Measurements from ENCODE around the gene UMAD1. TPM values are rescaled to one million over a fixed set of nuclear protein-coding genes. Genes with fewer than 3 reads are reported as not detected.
"Not testable (repeated sequence)": the region's sequence is repeated elsewhere in the genome, so short reads cannot be mapped to it uniquely, and the experiment has no call there.

The UMAD1 gene
- total RNA-seq, 1 donor = 17.0 TPM

- no peaks in the 10 kb centered on the region for H3K27me3 ChIP-seq (ENCODE audit: insufficient read depth, low read length)
- H3K9me3 ChIP-seq (ENCODE audit: low read depth, low read length) = no peaks in the 10 kb centered on the region
- no peaks in the 10 kb centered on the region for H3K36me3 ChIP-seq (ENCODE audit: insufficient read depth, low read length)
- no peak overlapping the region for H3K4me2 ChIP-seq (ENCODE audit: insufficient read depth, low read length)
- no peak overlapping the region for H3K4me3 ChIP-seq (ENCODE audit: insufficient read depth, low read length)
- no peaks in the 10 kb centered on the region for H4K20me1 ChIP-seq (ENCODE audit: insufficient read depth, low read length)
- H3K4me1 ChIP-seq (ENCODE audit: insufficient read depth, low read length) = no peaks in the 10 kb centered on the region
- no peak overlapping the region for H3K27ac ChIP-seq (ENCODE audit: low read depth, low read length)
- H3K79me2 ChIP-seq (ENCODE audit: insufficient read depth, low read length) = peaks cover 8% of the 10 kb centered on the region
- H2AFZ ChIP-seq (ENCODE audit: low read length) = peak overlapping the region; percentile 31
- no peak for TF ChIP-seq CTCF (IDR thresholded peaks at IDR 0.05; ENCODE audit: extremely low read depth, low read depth, low read length)
- no peak for DNase-seq (ENCODE audit: insufficient read length, low spot score, missing footprints)
Observed at GRCh38 chr7:7673240-7673550, 32.6 kb downstream of the UMAD1 start.

- no peak overlapping the region for H3K4me2 ChIP-seq (ENCODE audit: insufficient read depth, low read length)
- no peak overlapping the region for H3K27ac ChIP-seq (ENCODE audit: low read depth, low read length)
- no peak for TF ChIP-seq CTCF (IDR thresholded peaks at IDR 0.05; ENCODE audit: extremely low read depth, low read depth, low read length)
- no peaks in the 10 kb centered on the region for H3K27me3 ChIP-seq (ENCODE audit: insufficient read depth, low read length)
- H4K20me1 ChIP-seq (ENCODE audit: insufficient read depth, low read length) = no peaks in the 10 kb centered on the region
- H3K79me2 ChIP-seq (ENCODE audit: insufficient read depth, low read length) = peaks cover 2% of the 10 kb centered on the region
- H3K4me1 ChIP-seq (ENCODE audit: insufficient read depth, low read length) = peaks cover 2% of the 10 kb centered on the region
- H2AFZ ChIP-seq (ENCODE audit: low read length) = no peak overlapping the region
- H3K36me3 ChIP-seq (ENCODE audit: insufficient read depth, low read length) = no peaks in the 10 kb centered on the region
- no peaks in the 10 kb centered on the region for H3K9me3 ChIP-seq (ENCODE audit: low read depth, low read length)
- no peak overlapping the region for H3K4me3 ChIP-seq (ENCODE audit: insufficient read depth, low read length)
- DNase-seq (ENCODE audit: insufficient read length, low spot score, missing footprints) = no peak
Observed at GRCh38 chr7:7675686-7676085, 35.1 kb downstream of the UMAD1 start.

GRCh38 chr7:7679640-7680039 lies 39.1 kb downstream of the UMAD1 start:
- not testable (repeated sequence) for H3K9me3 ChIP-seq (ENCODE audit: low read depth, low read length); H3K27me3 ChIP-seq (ENCODE audit: insufficient read depth, low read length); H4K20me1 ChIP-seq (ENCODE audit: insufficient read depth, low read length); H3K79me2 ChIP-seq (ENCODE audit: insufficient read depth, low read length); H3K4me1 ChIP-seq (ENCODE audit: insufficient read depth, low read length); H3K27ac ChIP-seq (ENCODE audit: low read depth, low read length); H3K4me2 ChIP-seq (ENCODE audit: insufficient read depth, low read length); DNase-seq (ENCODE audit: insufficient read length, low spot score, missing footprints); H3K4me3 ChIP-seq (ENCODE audit: insufficient read depth, low read length); H2AFZ ChIP-seq (ENCODE audit: low read length); H3K36me3 ChIP-seq (ENCODE audit: insufficient read depth, low read length)

- H2AFZ ChIP-seq (ENCODE audit: low read length) = peak overlapping the region; percentile 60
- peaks cover 9% of the 10 kb centered on the region for H3K4me1 ChIP-seq (ENCODE audit: insufficient read depth, low read length)
- peak overlapping the region; percentile 79 for H3K4me2 ChIP-seq (ENCODE audit: insufficient read depth, low read length)
- peak overlapping the region; percentile 61 for H3K4me3 ChIP-seq (ENCODE audit: insufficient read depth, low read length)
- peak; percentile 63 for DNase-seq (ENCODE audit: insufficient read length, low spot score, missing footprints)
- H4K20me1 ChIP-seq (ENCODE audit: insufficient read depth, low read length) = no peaks in the 10 kb centered on the region
- peak overlapping the region; percentile 18 for H3K27ac ChIP-seq (ENCODE audit: low read depth, low read length)
- H3K79me2 ChIP-seq (ENCODE audit: insufficient read depth, low read length) = peaks cover 5% of the 10 kb centered on the region
- no peaks in the 10 kb centered on the region for H3K36me3 ChIP-seq (ENCODE audit: insufficient read depth, low read length)
- H3K27me3 ChIP-seq (ENCODE audit: insufficient read depth, low read length) = no peaks in the 10 kb centered on the region
- TF ChIP-seq CTCF (IDR thresholded peaks at IDR 0.05; ENCODE audit: extremely low read depth, low read depth, low read length) = peak; percentile 68
- no peaks in the 10 kb centered on the region for H3K9me3 ChIP-seq (ENCODE audit: low read depth, low read length)
Observed at GRCh38 chr7:7681191-7681935, 40.8 kb downstream of the UMAD1 start.
